ENCODE data around the gene PARVB. TPM values are rescaled to one million over a fixed set of nuclear protein-coding genes. Genes with fewer than 3 reads are reported as not detected.
"Not testable (repeated sequence)": the region's sequence is repeated elsewhere in the genome, so short reads cannot be mapped to it uniquely, and the experiment has no call there.

The PARVB gene
- total RNA-seq, 1 donor from 2014 or later, result 49.3 TPM

GRCh38 chr22:44003405-44004103, 20.5 kb upstream of the PARVB start:
- Histone ChIP-seq H3K4me1 (no peaks in the 10 kb centered on the region), H3K36me3 (peaks cover 10% of the 10 kb centered on the region), H3K9me3 (no peaks in the 10 kb centered on the region), H3K27me3 (no peaks in the 10 kb centered on the region), H3K27ac (no peak overlapping the region), H3K4me3 (no peak overlapping the region)
- intact Hi-C loops (cut with DNase I), result no loop called here
- DNase-seq (peak; percentile 59), ATAC-seq (no peak)
- no peak for TF ChIP-seq CTCF (IDR thresholded peaks at IDR 0.05)

- intact Hi-C loops (cut with DNase I), result no loop called here
- ATAC-seq (no peak), DNase-seq (no peak)
- Histone ChIP-seq H3K4me3 (no peak overlapping the region), H3K36me3 (peaks cover 5% of the 10 kb centered on the region), H3K27ac (no peak overlapping the region), H3K27me3 (no peaks in the 10 kb centered on the region), H3K4me1 (no peaks in the 10 kb centered on the region), H3K9me3 (no peaks in the 10 kb centered on the region)
- TF ChIP-seq CTCF (IDR thresholded peaks at IDR 0.05), result no peak
Measured at GRCh38 chr22:44004104-44004460, 20.0 kb upstream of the PARVB start.

- peak; percentile 1 for DNase-seq
Measured at GRCh38 chr22:44005524-44005923, 18.6 kb upstream of the PARVB start.

GRCh38 chr22:44012162-44012561, 11.9 kb upstream of the PARVB start:
- no peak for TF ChIP-seq CTCF (IDR thresholded peaks at IDR 0.05)
- DNase-seq, result no peak
- Histone ChIP-seq H3K4me1 (no peaks in the 10 kb centered on the region), H3K4me3 (no peak overlapping the region), H3K27me3 (no peaks in the 10 kb centered on the region), H3K9me3 (no peaks in the 10 kb centered on the region), H3K36me3 (no peaks in the 10 kb centered on the region), H3K27ac (no peak overlapping the region)
- intact Hi-C loops (cut with DNase I), result no loop called here
- no peak for ATAC-seq

More at GRCh38 chr22:44005524-44005923, 18.6 kb upstream of the PARVB start:
- Histone ChIP-seq H3K27ac (no peak overlapping the region), H3K9me3 (no peaks in the 10 kb centered on the region), H3K4me1 (no peaks in the 10 kb centered on the region), H3K27me3 (no peaks in the 10 kb centered on the region), H3K36me3 (no peaks in the 10 kb centered on the region), H3K4me3 (no peak overlapping the region)
- ATAC-seq, result peak; percentile 64
- intact Hi-C loops (cut with DNase I), result no loop called here
- TF ChIP-seq CTCF (IDR thresholded peaks at IDR 0.05), result no peak

GRCh38 chr22:44012591-44012990, 11.5 kb upstream of the PARVB start:
- Histone ChIP-seq H3K27me3 (no peaks in the 10 kb centered on the region), H3K27ac (no peak overlapping the region), H3K36me3 (no peaks in the 10 kb centered on the region), H3K9me3 (no peaks in the 10 kb centered on the region), H3K4me1 (no peaks in the 10 kb centered on the region), H3K4me3 (no peak overlapping the region)
- no peak for TF ChIP-seq CTCF (IDR thresholded peaks at IDR 0.05)
- no peak for DNase-seq
- intact Hi-C loops (cut with DNase I), result no loop called here
- ATAC-seq, result no peak

GRCh38 chr22:44014241-44014640, 9.9 kb upstream of the PARVB start:
- Histone ChIP-seq H3K27me3 (no peaks in the 10 kb centered on the region), H3K4me3 (no peak overlapping the region), H3K27ac (no peak overlapping the region), H3K36me3 (no peaks in the 10 kb centered on the region), H3K9me3 (no peaks in the 10 kb centered on the region), H3K4me1 (no peaks in the 10 kb centered on the region)
- ATAC-seq (no peak), DNase-seq (no peak)
- TF ChIP-seq CTCF (IDR thresholded peaks at IDR 0.05), result no peak
- intact Hi-C loops (cut with DNase I), result no loop called here

GRCh38 chr22:44016586-44016985, 7.5 kb upstream of the PARVB start:
- H3K27me3 ChIP-seq; H3K4me3 ChIP-seq; H3K27ac ChIP-seq; H3K36me3 ChIP-seq; DNase-seq; ATAC-seq; intact Hi-C loops (cut with DNase I); H3K4me1 ChIP-seq; H3K9me3 ChIP-seq: not testable (repeated sequence)

All from upper lobe of right lung (tissue), 1 donor.